HUES6 (cell line): Measurements from ENCODE around the gene FAM177B.

Source experiments
- H3K27ac ChIP-seq: 2 replicates; pipeline ENCODE4 v1.7.0; 2013; ENCODE audit warnings: low read depth, mild to moderate bottlenecking, low read length, inconsistent platforms
- H3K27me3 ChIP-seq: 2 replicates; pipeline ENCODE4 v1.6.1; 2013; ENCODE audit warnings: low read length; ENCODE audit not compliant: control insufficient read depth, insufficient read depth
- H3K36me3 ChIP-seq: 2 replicates; pipeline ENCODE4 v1.6.1; 2013; ENCODE audit warnings: low read length; ENCODE audit not compliant: control insufficient read depth, insufficient read depth
- H3K4me1 ChIP-seq: 2 replicates; pipeline ENCODE4 v1.6.1; 2013; ENCODE audit warnings: low read length; ENCODE audit not compliant: control insufficient read depth, insufficient read depth
- H3K4me3 ChIP-seq: 2 replicates; pipeline ENCODE4 v1.5.1; 2013; ENCODE audit warnings: low read depth, low read length
- H3K9ac ChIP-seq: one replicate; pipeline ENCODE4 v1.6.1; 2013; ENCODE audit warnings: mild to moderate bottlenecking, low read length
- H3K9me3 ChIP-seq: 2 replicates; pipeline ENCODE4 v1.6.1; 2013; ENCODE audit warnings: low read depth, low read length; ENCODE audit not compliant: control insufficient read depth, insufficient read depth

Gene FAM177B

GRCh38 chr1:222769181-222769580, 32.2 kb downstream of the FAM177B start:
- no peak overlapping the region for H3K4me3 ChIP-seq
- H3K4me1 ChIP-seq: no peaks in the 10 kb centered on the region
- H3K9me3 ChIP-seq: peaks cover 25% of the 10 kb centered on the region
- no peak overlapping the region for H3K9ac ChIP-seq
- no peak overlapping the region for H3K27ac ChIP-seq
- no peaks in the 10 kb centered on the region for H3K36me3 ChIP-seq
- no peaks in the 10 kb centered on the region for H3K27me3 ChIP-seq

GRCh38 chr1:222769971-222770620, 33.1 kb downstream of the FAM177B start:
- peaks cover 25% of the 10 kb centered on the region for H3K9me3 ChIP-seq
- H3K4me3 ChIP-seq: no peak overlapping the region
- no peak overlapping the region for H3K9ac ChIP-seq
- no peaks in the 10 kb centered on the region for H3K36me3 ChIP-seq
- H3K27ac ChIP-seq: no peak overlapping the region
- no peaks in the 10 kb centered on the region for H3K27me3 ChIP-seq
- no peaks in the 10 kb centered on the region for H3K4me1 ChIP-seq

GRCh38 chr1:222772996-222773379, 36.0 kb downstream of the FAM177B start:
- no peaks in the 10 kb centered on the region for H3K27me3 ChIP-seq
- peaks cover 21% of the 10 kb centered on the region for H3K9me3 ChIP-seq
- H3K4me3 ChIP-seq: no peak overlapping the region
- H3K36me3 ChIP-seq: no peaks in the 10 kb centered on the region
- no peak overlapping the region for H3K9ac ChIP-seq
- H3K27ac ChIP-seq: no peak overlapping the region
- H3K4me1 ChIP-seq: no peaks in the 10 kb centered on the region

GRCh38 chr1:222777463-222777862, 40.5 kb downstream of the FAM177B start:
- no peaks in the 10 kb centered on the region for H3K36me3 ChIP-seq
- no peak overlapping the region for H3K9ac ChIP-seq
- H3K27ac ChIP-seq: no peak overlapping the region

GRCh38 chr1:222777977-222778376, 41.0 kb downstream of the FAM177B start:
- H3K4me3 ChIP-seq: no peak overlapping the region
- no peaks in the 10 kb centered on the region for H3K9me3 ChIP-seq
- no peak overlapping the region for H3K9ac ChIP-seq
- no peaks in the 10 kb centered on the region for H3K27me3 ChIP-seq
- H3K4me1 ChIP-seq: no peaks in the 10 kb centered on the region
- H3K36me3 ChIP-seq: no peaks in the 10 kb centered on the region
- H3K27ac ChIP-seq: no peak overlapping the region

More at GRCh38 chr1:222777463-222777862, 40.5 kb downstream of the FAM177B start:
- no peaks in the 10 kb centered on the region for H3K4me1 ChIP-seq
- no peaks in the 10 kb centered on the region for H3K27me3 ChIP-seq
- H3K9me3 ChIP-seq: no peaks in the 10 kb centered on the region
- no peak overlapping the region for H3K4me3 ChIP-seq

GRCh38 chr1:222781251-222781650, 44.2 kb downstream of the FAM177B start:
- H3K9me3 ChIP-seq: no peaks in the 10 kb centered on the region
- peaks cover 12% of the 10 kb centered on the region; the same call in 1 of the 2 replicates for H3K27me3 ChIP-seq
- H3K36me3 ChIP-seq: no peaks in the 10 kb centered on the region
- H3K4me1 ChIP-seq: no peaks in the 10 kb centered on the region
- H3K27ac ChIP-seq: no peak overlapping the region
- H3K9ac ChIP-seq: no peak overlapping the region
- H3K4me3 ChIP-seq: no peak overlapping the region

GRCh38 chr1:222783051-222783450, 46.0 kb downstream of the FAM177B start:
- H3K4me3 ChIP-seq: no peak overlapping the region
- peaks cover 12% of the 10 kb centered on the region; the same call in 1 of the 2 replicates for H3K27me3 ChIP-seq
- no peaks in the 10 kb centered on the region for H3K4me1 ChIP-seq
- H3K36me3 ChIP-seq: no peaks in the 10 kb centered on the region
- H3K9me3 ChIP-seq: no peaks in the 10 kb centered on the region
- no peak overlapping the region for H3K27ac ChIP-seq
- H3K9ac ChIP-seq: no peak overlapping the region

- H3K27me3 ChIP-seq: peaks cover 12% of the 10 kb centered on the region; the same call in 1 of the 2 replicates
- H3K36me3 ChIP-seq: no peaks in the 10 kb centered on the region
- H3K9me3 ChIP-seq: no peaks in the 10 kb centered on the region
- H3K4me3 ChIP-seq: no peak overlapping the region
- no peak overlapping the region for H3K9ac ChIP-seq
- no peak overlapping the region for H3K27ac ChIP-seq
- H3K4me1 ChIP-seq: no peaks in the 10 kb centered on the region
Observed at GRCh38 chr1:222784371-222784770, 47.4 kb downstream of the FAM177B start.

GRCh38 chr1:222784916-222785315, 47.9 kb downstream of the FAM177B start:
- Histone ChIP-seq H3K4me1 (no peaks in the 10 kb centered on the region), H3K4me3 (no peak overlapping the region), H3K36me3 (no peaks in the 10 kb centered on the region), H3K27me3 (peaks cover 12% of the 10 kb centered on the region; the same call in 1 of the 2 replicates), H3K9ac (no peak overlapping the region), H3K27ac (no peak overlapping the region), H3K9me3 (no peaks in the 10 kb centered on the region)

- H3K9ac ChIP-seq: no peak overlapping the region
- H3K27me3 ChIP-seq: peaks cover 12% of the 10 kb centered on the region; the same call in 1 of the 2 replicates
- H3K36me3 ChIP-seq: no peaks in the 10 kb centered on the region
- H3K4me3 ChIP-seq: no peak overlapping the region
- no peaks in the 10 kb centered on the region for H3K4me1 ChIP-seq
- H3K27ac ChIP-seq: no peak overlapping the region
- H3K9me3 ChIP-seq: no peaks in the 10 kb centered on the region
Observed at GRCh38 chr1:222785529-222785928, 48.5 kb downstream of the FAM177B start.

- no peak overlapping the region for H3K9ac ChIP-seq
- no peaks in the 10 kb centered on the region for H3K4me1 ChIP-seq
- no peaks in the 10 kb centered on the region for H3K9me3 ChIP-seq
- H3K36me3 ChIP-seq: no peaks in the 10 kb centered on the region
- peaks cover 12% of the 10 kb centered on the region; the same call in 1 of the 2 replicates for H3K27me3 ChIP-seq
- H3K4me3 ChIP-seq: no peak overlapping the region
- no peak overlapping the region for H3K27ac ChIP-seq
Observed at GRCh38 chr1:222786121-222786520, 49.1 kb downstream of the FAM177B start.
